H1 (cell line): ENCODE results near the gene CHD6. TPM values are rescaled to one million over a fixed set of nuclear protein-coding genes. Genes with fewer than 3 reads are reported as not detected.
A peak's percentile ranks its signal among the peaks of the same experiment; 100 is the strongest.

ENCODE experiments used
- CTCF ChIA-PET: fragments of 300-600 bp; sonication (Branson Sonifier 250); formaldehyde crosslinking; loops from one replicate; lab custom pipeline; 2021; ENCODE audit not compliant: partially characterized antibody; lab: Charles Lee
- POLR2A ChIA-PET: fragments of 300-600 bp; sonication (Branson Sonifier 250); formaldehyde crosslinking; loops from one replicate; lab custom pipeline; 2021; ENCODE audit warnings: inconsistent platforms; ENCODE audit not compliant: partially characterized antibody; lab: Charles Lee
- DNase-seq, 2 experiments: peaks; one replicate each; pipeline versions ENCODE4 v3.0.0 to v3.0.0-alpha.2; 2010 to 2022; ENCODE audit warnings: low spot score in 2 of 2, low read depth in 1 of 2, mixed read lengths in 1 of 2
- FAIRE-seq: peaks from 2 replicates; lab custom pipeline; 2011; peaks lifted over from hg19 to GRCh38; lab: Jason Lieb, UNC
- H2AFZ ChIP-seq: 2 replicates; pipeline ENCODE4 v1.8.1; 2012; ENCODE audit warnings: low read length, inconsistent platforms
- H2AK5ac ChIP-seq: 2 replicates; pipeline ENCODE4 v1.6.1; 2013; ENCODE audit warnings: low read depth, low read length
- H2BK120ac ChIP-seq: replicated peaks from 2 replicates; pipeline ENCODE3; 2013; ENCODE audit warnings: low read depth, low read length, inconsistent platforms
- H2BK12ac ChIP-seq: 2 replicates; pipeline ENCODE4 v1.6.1; 2013; ENCODE audit warnings: low read depth, low read length
- H2BK15ac ChIP-seq: 2 replicates; pipeline ENCODE4 v1.6.1; 2013; ENCODE audit warnings: low read length
- H2BK20ac ChIP-seq: 2 replicates; pipeline ENCODE4 v1.6.1; 2013; ENCODE audit warnings: low read length
- H2BK5ac ChIP-seq: 2 replicates; pipeline ENCODE4 v1.6.1; 2013; ENCODE audit warnings: low read depth, low read length
- H3K14ac ChIP-seq: 2 replicates; pipeline ENCODE4 v1.6.1; 2013; ENCODE audit warnings: inconsistent platforms; ENCODE audit not compliant: insufficient read length
- H3K18ac ChIP-seq: 2 replicates; pipeline ENCODE4 v1.6.1; 2013; ENCODE audit warnings: low read length; ENCODE audit errors: extremely low read depth
- H3K23ac ChIP-seq: 2 replicates; pipeline ENCODE4 v1.6.1; 2013; ENCODE audit warnings: inconsistent platforms; ENCODE audit not compliant: insufficient read length
- H3K23me2 ChIP-seq: 2 replicates; pipeline ENCODE4 v1.6.1; 2013; ENCODE audit warnings: low read depth, low read length
- H3K27ac ChIP-seq: 2 replicates; pipeline ENCODE4 v1.6.1; 2011; ENCODE audit warnings: low read depth, low read length, inconsistent platforms
- H3K27me3 ChIP-seq, 4 experiments: replicated peaks in 1 of 4; 1 replicate in 1 of 4; 2 replicates in 3 of 4; pipeline versions ENCODE4 v1.6.1 to v1.8.1; 2011 to 2013; ENCODE audit warnings: low read length in 3 of 4, mild to moderate bottlenecking in 3 of 4, inconsistent platforms in 2 of 4, mixed read lengths in 2 of 4, moderate library complexity in 1 of 4; ENCODE audit not compliant: control insufficient read depth in 3 of 4, insufficient read depth in 3 of 4; ENCODE audit errors: extremely low read depth in 1 of 4
- H3K36me3 ChIP-seq, 4 experiments: 2 replicates each; pipeline versions ENCODE4 v1.6.1 to v1.8.1; 2011 to 2013; ENCODE audit warnings: mild to moderate bottlenecking in 4 of 4, low read length in 3 of 4, moderate library complexity in 2 of 4, control low read depth in 1 of 4, inconsistent platforms in 1 of 4; ENCODE audit not compliant: insufficient read depth in 4 of 4, control insufficient read depth in 2 of 4
- H3K4ac ChIP-seq: replicated peaks from 2 replicates; pipeline ENCODE3; 2013; ENCODE audit warnings: low read length, low read depth, mixed read lengths, inconsistent platforms; ENCODE audit not compliant: insufficient read length
- H3K4me1 ChIP-seq, 4 experiments: replicated peaks in 1 of 4; 1 replicate in 1 of 4; 2 replicates in 3 of 4; pipeline versions ENCODE4 v1.6.1 to v1.8.1; 2011 to 2013; ENCODE audit warnings: low read length in 3 of 4, inconsistent platforms in 2 of 4, mixed read lengths in 1 of 4; ENCODE audit not compliant: insufficient read depth in 4 of 4, control insufficient read depth in 3 of 4
- H3K4me2 ChIP-seq, 2 experiments: 2 replicates each; pipeline versions ENCODE4 v1.6.1 to v1.8.1; 2011 to 2013; ENCODE audit warnings: low read depth in 2 of 2, low read length in 2 of 2, control low read depth in 1 of 2, inconsistent platforms in 1 of 2, mild to moderate bottlenecking in 1 of 2; ENCODE audit not compliant: insufficient read depth in 1 of 2
- H3K4me3 ChIP-seq, 4 experiments: fragments of 200-600, 300-600 bp in 1 of 4; sonication (generic), shearing (Covaris generic), sonication (Bioruptor Twin) in 1 of 4; 2 replicates each; pipeline versions ENCODE4 v1.5.1 to v1.8.1; 2011 to 2016; ENCODE audit warnings: low read length in 4 of 4, low read depth in 3 of 4, control low read depth in 2 of 4, inconsistent platforms in 2 of 4, mild to moderate bottlenecking in 2 of 4, mixed read lengths in 1 of 4, moderate library complexity in 1 of 4; ENCODE audit not compliant: insufficient read depth in 2 of 4; ENCODE audit errors: extremely low read depth in 1 of 4
- H3K56ac ChIP-seq: replicated peaks from 2 replicates; pipeline ENCODE3; 2013; ENCODE audit warnings: low read depth, mild to moderate bottlenecking, mixed read lengths, low read length, inconsistent platforms; ENCODE audit not compliant: insufficient read length
- H3K79me1 ChIP-seq: 2 replicates; pipeline ENCODE4 v1.6.1; 2013; ENCODE audit warnings: low read depth, low read length, control low read depth
- H3K79me2 ChIP-seq, 2 experiments: 2 replicates each; pipeline versions ENCODE4 v1.6.1 to v1.8.1; 2012 to 2013; ENCODE audit warnings: low read length in 2 of 2, mild to moderate bottlenecking in 2 of 2, inconsistent platforms in 1 of 2; ENCODE audit not compliant: insufficient read depth in 2 of 2, control insufficient read depth in 1 of 2
- H3K9ac ChIP-seq, 4 experiments: replicated peaks in 1 of 4; 1 replicate in 1 of 4; 2 replicates in 3 of 4; pipeline versions ENCODE4 v1.6.1 to v1.8.1; 2011 to 2013; ENCODE audit warnings: low read depth in 3 of 4, low read length in 3 of 4, control low read depth in 2 of 4, mild to moderate bottlenecking in 2 of 4, moderate library complexity in 2 of 4, inconsistent platforms in 1 of 4; ENCODE audit errors: extremely low read depth in 1 of 4
- H3K9me3 ChIP-seq, 2 experiments: 2 replicates each; pipeline versions ENCODE4 v1.6.1 to v1.8.1; 2012 to 2013; ENCODE audit warnings: mild to moderate bottlenecking in 2 of 2, moderate library complexity in 2 of 2, control low read depth in 1 of 2, inconsistent platforms in 1 of 2, low read depth in 1 of 2, low read length in 1 of 2, mixed read lengths in 1 of 2; ENCODE audit not compliant: insufficient read depth in 2 of 2
- H4K20me1 ChIP-seq, 2 experiments: replicated peaks in 1 of 2; 2 replicates each; pipeline versions ENCODE3 to v1.8.1; 2011 to 2013; ENCODE audit warnings: inconsistent platforms in 2 of 2, low read length in 2 of 2, mild to moderate bottlenecking in 1 of 2; ENCODE audit not compliant: insufficient read depth in 2 of 2, control insufficient read depth in 1 of 2
- H4K5ac ChIP-seq: 2 replicates; pipeline ENCODE4 v1.6.1; 2013; ENCODE audit warnings: low read length, low read depth, mixed read lengths, inconsistent platforms; ENCODE audit not compliant: insufficient read length
- H4K8ac ChIP-seq: 2 replicates; pipeline ENCODE4 v1.8.0; 2013; ENCODE audit warnings: mild to moderate bottlenecking, moderate library complexity, low read length, inconsistent platforms; ENCODE audit not compliant: insufficient read depth; ENCODE audit errors: extremely low read depth
- H4K91ac ChIP-seq: replicated peaks from 2 replicates; pipeline ENCODE3; 2013; ENCODE audit warnings: low read length, mixed read lengths, inconsistent platforms; ENCODE audit not compliant: insufficient read length
- CEBPB ChIP-seq: IDR thresholded peaks from 2 replicates; pipeline ENCODE4 v1.6.1; 2012; ENCODE audit warnings: low read depth, low read length
- JUN ChIP-seq: IDR thresholded peaks from 2 replicates; pipeline ENCODE4 v1.6.1; 2011; ENCODE audit warnings: low read depth, mild to moderate bottlenecking, improper control_type of control experiment, low read length
- MAFK ChIP-seq: IDR thresholded peaks from 2 replicates; pipeline ENCODE4 v1.6.1; 2012; ENCODE audit warnings: low read depth, mild to moderate bottlenecking, improper control_type of control experiment, low read length
- SIX5 ChIP-seq: IDR thresholded peaks from 2 replicates; pipeline ENCODE4 v1.6.1; 2011; ENCODE audit warnings: mild to moderate bottlenecking, low read depth, low read length
- WGBS, 2 experiments: shearing (Covaris generic) in 1 of 2; methylation state at CpG; one replicate each; pipeline versions ENCODE4 v1.1.6 to v1.1.7; 2013 to 2015; ENCODE audit warnings: low lambda C conversion rate in 2 of 2, mixed read lengths in 2 of 2, inconsistent platforms in 1 of 2, low coverage in 1 of 2, missing lambda C conversion rate in 1 of 2; ENCODE audit not compliant: insufficient replicate concordance in 2 of 2, insufficient coverage in 1 of 2, insufficient read length in 1 of 2; ENCODE audit errors: extremely low coverage in 1 of 2, missing lambda C conversion rate in 1 of 2; 5-methylcytosine and 5-hydroxymethylcytosine counted together
- polyA plus RNA-seq, 7 experiments: library from polyadenylated mRNA; depleted of rRNA in 3 of 7; stranded (reverse) in 5 of 7; unstranded in 2 of 7; fragments of >200 nt in 5 of 7; fragments of 200-250 nt in 2 of 7; gene quantifications; 1 replicate in 5 of 7; 2 replicates in 1 of 7; 4 replicates in 1 of 7; pipeline versions ENCODE4 v1.2.1 to v1.2.3, GENCODE V29; 2011 to 2013; ENCODE audit warnings: missing spikeins in 2 of 7, mixed read lengths in 2 of 7
- total RNA-seq: library from RNA; stranded (reverse); fragmentation: NEBNext Ultra II Directional; extraction: Animal tissue kit (Norgen Biotek cat#: 25700); gene quantifications from 2 replicates; pipeline ENCODE4 v1.2.1, GENCODE V29; 2021

The CHD6 gene
- total and polyA plus RNA-seq, 2 of the 8 experiments (the other 6 are each of a cell fraction or from before 2014, with no cell fraction given), result 11.1 to 62.9 TPM

DNA sequence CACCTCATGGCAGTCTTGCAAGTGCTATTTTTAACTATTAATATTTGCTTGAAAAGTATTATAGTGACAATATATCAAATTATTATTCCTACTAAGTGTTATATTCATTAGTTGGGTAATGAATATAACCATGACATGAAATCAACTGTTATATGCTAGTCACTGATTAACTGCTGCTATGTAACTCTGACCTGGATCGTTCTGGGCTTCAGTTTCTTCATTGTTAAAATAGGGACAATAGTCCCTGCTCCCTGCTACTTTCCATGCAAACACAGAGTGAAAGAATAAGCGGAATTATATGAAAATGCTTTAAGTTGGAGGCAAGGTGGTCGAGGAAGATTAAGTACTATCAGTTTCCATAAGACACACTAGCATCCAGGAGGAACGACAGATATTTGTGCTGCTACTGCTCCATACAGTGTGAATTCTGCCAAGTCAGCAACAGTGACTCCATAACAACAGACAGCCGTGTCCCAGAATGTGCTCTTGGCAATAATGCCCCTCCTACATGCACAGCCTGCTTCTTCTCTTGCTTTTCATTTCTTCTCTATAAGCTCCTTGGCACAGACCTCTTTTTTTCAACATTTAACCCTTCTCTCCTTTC, 107.2 kb downstream of the CHD6 start:
- no peak overlapping the region for H2BK12ac ChIP-seq
- H3K18ac ChIP-seq, result no peak overlapping the region
- DNase-seq (no peak), FAIRE-seq (no peak)
- no peaks in the 10 kb centered on the region for H3K23me2 ChIP-seq
- H3K79me2 ChIP-seq, result peaks cover 0 to 43% of the 10 kb centered on the region in 2 experiments; a peak in 2 of 4 replicates
- H3K14ac ChIP-seq, result no peak overlapping the region
- 85% methylated on average over 5 of the region's 5 CpGs; no CpG with 5 or more reads in 1 of the 2 experiments for WGBS, 2 experiments
- POLR2A ChIA-PET, result no interaction called here
- H3K4ac ChIP-seq, result no peak overlapping the region
- H2BK120ac ChIP-seq, result no peak overlapping the region
- peak overlapping the region; percentile 62; the same call in 1 of the 2 replicates for H2BK20ac ChIP-seq
- H4K5ac ChIP-seq, result no peak overlapping the region
- peaks cover 3 to 5% of the 10 kb centered on the region in 2 experiments for H4K20me1 ChIP-seq
- no peak overlapping the region for H3K27ac ChIP-seq
- H3K79me1 ChIP-seq, result peaks cover 10% of the 10 kb centered on the region
- H4K91ac ChIP-seq, result no peak overlapping the region
- H3K36me3 ChIP-seq, result peaks cover 0 to 18% (median 9%) of the 10 kb centered on the region in 4 experiments; a peak in 5 of 8 replicates
- H2BK5ac ChIP-seq, result no peak overlapping the region
- no peak overlapping the region for H3K23ac ChIP-seq
- CTCF ChIA-PET, result interaction anchor here (1.0 kb wide), 1 partner anchor 227 kb away, joined by 3 read pairs; no protein-coding TSS in a partner anchor
- H3K56ac ChIP-seq, result no peak overlapping the region
- H3K9me3 ChIP-seq, result no peaks in the 10 kb centered on the region
- no peak overlapping the region for H4K8ac ChIP-seq
- H3K4me2 ChIP-seq, result no peak overlapping the region
- TF ChIP-seq JUN, result no peak
- TF ChIP-seq MAFK, result peak; percentile 74
- TF ChIP-seq SIX5, result no peak
- TF ChIP-seq CEBPB, result no peak
- H2BK15ac ChIP-seq, result no peak overlapping the region
- no peak overlapping the region for H2AFZ ChIP-seq
- no peaks in the 10 kb centered on the region for H3K27me3 ChIP-seq
- H3K9ac ChIP-seq, result no peak overlapping the region
- H3K4me1 ChIP-seq, result peaks cover 0 to 8% (median 7%) of the 10 kb centered on the region in 4 experiments; a peak in 3 of 7 replicates
- H3K4me3 ChIP-seq, result no peak overlapping the region
- no peak overlapping the region for H2AK5ac ChIP-seq
